Mammary epithelial cell (primary cell): ENCODE measurements around the gene PLA2G2A.
"Not testable (repeated sequence)": the region's sequence is repeated elsewhere in the genome, so short reads cannot be mapped to it uniquely, and the experiment has no call there.

ENCODE experiments used
- EZH2 ChIP-seq: IDR thresholded peaks from 2 replicates; pipeline ENCODE4 v1.6.1; 2012; ENCODE audit warnings: low read length, inconsistent platforms, borderline replicate concordance
- TF ChIP-seq, protein P1 (sequence below), 2 donors: IDR thresholded peaks in 1 of 2; conservative IDR thresholded peaks in 1 of 2; 2 replicates each; pipeline ENCODE4 v1.5.1; 2011 to 2012; ENCODE audit warnings: inconsistent platforms in 2 of 2, low read length in 2 of 2, mild to moderate bottlenecking in 2 of 2, control low read depth in 1 of 2, low read depth in 1 of 2; ENCODE audit not compliant: insufficient read depth in 1 of 2; ENCODE audit errors: extremely low read depth in 1 of 2

DNA sequence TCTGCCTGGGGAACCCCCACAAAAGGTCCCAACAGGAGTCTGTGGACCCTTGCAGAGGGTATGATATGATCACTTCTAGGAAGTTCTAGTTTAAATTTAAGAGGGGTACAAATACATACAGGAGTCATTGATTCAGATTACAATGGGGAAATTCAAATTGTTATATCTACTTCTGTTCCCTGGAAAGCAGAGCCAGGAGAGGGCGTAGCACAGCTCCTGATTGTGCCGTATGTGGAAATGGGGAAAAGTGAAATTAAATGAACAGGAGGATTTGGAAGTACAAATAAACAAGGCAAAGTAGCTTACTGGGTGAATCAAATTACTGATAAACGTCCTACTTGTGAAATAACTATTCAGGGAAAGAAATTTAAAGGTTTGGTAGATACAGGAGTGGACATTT, 19.4 kb upstream of the PLA2G2A start:
- TF ChIP-seq, protein P1, sequence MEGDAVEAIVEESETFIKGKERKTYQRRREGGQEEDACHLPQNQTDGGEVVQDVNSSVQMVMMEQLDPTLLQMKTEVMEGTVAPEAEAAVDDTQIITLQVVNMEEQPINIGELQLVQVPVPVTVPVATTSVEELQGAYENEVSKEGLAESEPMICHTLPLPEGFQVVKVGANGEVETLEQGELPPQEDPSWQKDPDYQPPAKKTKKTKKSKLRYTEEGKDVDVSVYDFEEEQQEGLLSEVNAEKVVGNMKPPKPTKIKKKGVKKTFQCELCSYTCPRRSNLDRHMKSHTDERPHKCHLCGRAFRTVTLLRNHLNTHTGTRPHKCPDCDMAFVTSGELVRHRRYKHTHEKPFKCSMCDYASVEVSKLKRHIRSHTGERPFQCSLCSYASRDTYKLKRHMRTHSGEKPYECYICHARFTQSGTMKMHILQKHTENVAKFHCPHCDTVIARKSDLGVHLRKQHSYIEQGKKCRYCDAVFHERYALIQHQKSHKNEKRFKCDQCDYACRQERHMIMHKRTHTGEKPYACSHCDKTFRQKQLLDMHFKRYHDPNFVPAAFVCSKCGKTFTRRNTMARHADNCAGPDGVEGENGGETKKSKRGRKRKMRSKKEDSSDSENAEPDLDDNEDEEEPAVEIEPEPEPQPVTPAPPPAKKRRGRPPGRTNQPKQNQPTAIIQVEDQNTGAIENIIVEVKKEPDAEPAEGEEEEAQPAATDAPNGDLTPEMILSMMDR (conservative IDR thresholded peaks at IDR 0.05 in 1 of 2, IDR thresholded peaks at IDR 0.05 in 1 of 2; ENCODE audit: extremely low read depth in 1 of 2, insufficient read depth in 1 of 2, low read depth in 1 of 2, low read length in 2 of 2) = peak in 1 of 2 donors; percentile 25
- TF ChIP-seq EZH2 = not testable (repeated sequence)
